Upper lobe of left lung (tissue), 6 donors: Measurements from ENCODE around the gene TMEM184B. TPM values are rescaled to one million over a fixed set of nuclear protein-coding genes. Genes with fewer than 3 reads are reported as not detected.
"Not testable (repeated sequence)": the region's sequence is repeated elsewhere in the genome, so short reads cannot be mapped to it uniquely, and the experiment has no call there.

Experiments
- ATAC-seq, 2 donors: fragments of 200-7000 bp; cut with Tn5 transposase; one replicate each; pipeline ENCODE4 v1.9.1; 2022; ENCODE audit warnings: mild to moderate bottlenecking in 2 of 2, moderate library complexity in 2 of 2; ENCODE audit not compliant: low FRiP score in 2 of 2
- DNase-seq, 2 donors: peaks; one replicate each; pipeline ENCODE4 v3.0.0-alpha.2; 2019 to 2020
- H3K27ac ChIP-seq, 4 donors: fragments of 200-600 bp; sonication (generic); one replicate each; pipeline ENCODE4 v1.5.1; 2016 to 2019
- H3K27me3 ChIP-seq, 4 donors: fragments of 200-600 bp; sonication (generic); one replicate each; pipeline ENCODE4 v1.5.1; 2017 to 2019
- H3K36me3 ChIP-seq, 4 donors: fragments of 200-600 bp; sonication (generic); one replicate each; pipeline ENCODE4 v1.5.1; 2016 to 2019
- H3K4me1 ChIP-seq, 4 donors: fragments of 200-600 bp; sonication (generic); one replicate each; pipeline ENCODE4 v1.5.1; 2018 to 2019
- H3K4me3 ChIP-seq, 4 donors: fragments of 200-600 bp; sonication (generic); one replicate each; pipeline ENCODE4 v1.5.1; 2017 to 2019; ENCODE audit warnings: mild to moderate bottlenecking in 2 of 4, moderate library complexity in 1 of 4
- H3K9me3 ChIP-seq, 4 donors: fragments of 200-600 bp; sonication (generic); one replicate each; pipeline ENCODE4 v1.5.1; 2018 to 2019
- EP300 ChIP-seq, 4 donors: sonication (generic); formaldehyde crosslinking; IDR thresholded peaks; one replicate each; pipeline ENCODE4 v1.5.1; 2017; ENCODE audit warnings: antibody characterized with exemption in 4 of 4, control low read depth in 2 of 4
- POLR2A ChIP-seq, 4 donors: fragments of 450-650 bp; IDR thresholded peaks; one replicate each; pipeline ENCODE4 v1.5.1; 2016 to 2017; ENCODE audit warnings: antibody characterized with exemption in 4 of 4, mild to moderate bottlenecking in 2 of 4
- POLR2AphosphoS5 ChIP-seq, 2 donors: sonication (generic); formaldehyde crosslinking; IDR thresholded peaks; one replicate each; pipeline ENCODE4 v1.5.1; 2017; ENCODE audit warnings: antibody characterized with exemption in 2 of 2
- WGBS, 2 donors: methylation state at CpG; one replicate each; pipeline ENCODE4 v1.1.5; 2017 to 2018; 5-methylcytosine and 5-hydroxymethylcytosine counted together
- total RNA-seq, 6 donors: library from RNA; depleted of rRNA in 4 of 6; stranded (reverse); fragments of >200 nt in 4 of 6; gene quantifications; one replicate each; pipeline versions ENCODE4 v1.1.0 to v1.2.1, GENCODE V29; 2016 to 2021
- TF ChIP-seq, protein P1 (sequence below), 6 experiments: fragments of 450-650 bp in 4 of 6; fragments of 200-600 bp in 2 of 6; sonication (generic) in 2 of 6; IDR thresholded peaks; one replicate each; pipeline ENCODE4 v1.5.1; 2016 to 2019; ENCODE audit warnings: antibody characterized with exemption in 6 of 6
- donor health status: DM: no; HTN: no; CAD: no; lungs with moderate emphysema.
- donor health status: DM: no; HTN: yes; CAD: no; lungs with severe emphysema.

TMEM184B gene
- total RNA-seq, 6 donors from 2014 or later, result 47.5 to 141 (median 72.1) TPM

- Histone ChIP-seq H3K27me3 (no peaks in the 10 kb centered on the region), H3K36me3 (no peaks in the 10 kb centered on the region), H3K9me3 (no peaks in the 10 kb centered on the region), H3K27ac (peak within 1 kb of the TSS; percentile 90 to 99 (median 94)), H3K4me3 (peak within 1 kb of the TSS; percentile 47 to 68 (median 58)), H3K4me1 (peaks cover 29 to 50% (median 40%) of the 10 kb centered on the region in 4 donors)
- TF ChIP-seq, protein P1, sequence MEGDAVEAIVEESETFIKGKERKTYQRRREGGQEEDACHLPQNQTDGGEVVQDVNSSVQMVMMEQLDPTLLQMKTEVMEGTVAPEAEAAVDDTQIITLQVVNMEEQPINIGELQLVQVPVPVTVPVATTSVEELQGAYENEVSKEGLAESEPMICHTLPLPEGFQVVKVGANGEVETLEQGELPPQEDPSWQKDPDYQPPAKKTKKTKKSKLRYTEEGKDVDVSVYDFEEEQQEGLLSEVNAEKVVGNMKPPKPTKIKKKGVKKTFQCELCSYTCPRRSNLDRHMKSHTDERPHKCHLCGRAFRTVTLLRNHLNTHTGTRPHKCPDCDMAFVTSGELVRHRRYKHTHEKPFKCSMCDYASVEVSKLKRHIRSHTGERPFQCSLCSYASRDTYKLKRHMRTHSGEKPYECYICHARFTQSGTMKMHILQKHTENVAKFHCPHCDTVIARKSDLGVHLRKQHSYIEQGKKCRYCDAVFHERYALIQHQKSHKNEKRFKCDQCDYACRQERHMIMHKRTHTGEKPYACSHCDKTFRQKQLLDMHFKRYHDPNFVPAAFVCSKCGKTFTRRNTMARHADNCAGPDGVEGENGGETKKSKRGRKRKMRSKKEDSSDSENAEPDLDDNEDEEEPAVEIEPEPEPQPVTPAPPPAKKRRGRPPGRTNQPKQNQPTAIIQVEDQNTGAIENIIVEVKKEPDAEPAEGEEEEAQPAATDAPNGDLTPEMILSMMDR (IDR thresholded peaks at IDR 0.05), result no peak
- TF ChIP-seq POLR2A (IDR thresholded peaks at IDR 0.05) (peak in 3 of 4 donors; percentile 19 to 46 (median 45)), EP300 (IDR thresholded peaks at IDR 0.05) (peak in 1 of 4 donors; percentile 9), POLR2AphosphoS5 (IDR thresholded peaks at IDR 0.05) (peak; percentile 29 to 81)
- whole genome bisulfite sequencing, 2 donors, result 1% methylated on average over 44 to 48 of the region's 48 CpGs
- peak; percentile 99 for DNase-seq
- ATAC-seq, result peak; percentile 97 to 98
These were observed 91.2 kb downstream of the TMEM184B start, which contains the start of gene PLA2G6 for GRCh38 chr22:38181453-38182200. Gene PLA2G6, minus strand, starts transcription at chr22:38181830. Its CDS starts 12,404 bp downstream, at chr22:38169426.

- DNase-seq (peak in 1 of 2 donors; percentile 82), ATAC-seq (peak; percentile 28 to 52)
- H3K27ac ChIP-seq, result peak overlapping the region; percentile 90 to 99 (median 94)
- peak overlapping the region; percentile 47 to 68 (median 58) for H3K4me3 ChIP-seq
- H3K4me1 ChIP-seq, result peaks cover 35 to 52% (median 42%) of the 10 kb centered on the region in 4 donors
- no peaks in the 10 kb centered on the region for H3K27me3 ChIP-seq
- 11 to 15% methylated on average over 14 of the region's 14 CpGs for WGBS, 2 donors
- peak in 1 of 4 donors; percentile 83 for TF ChIP-seq POLR2A (IDR thresholded peaks at IDR 0.05)
- peak in 1 of 2 donors; percentile 80 for TF ChIP-seq POLR2AphosphoS5 (IDR thresholded peaks at IDR 0.05)
- TF ChIP-seq EP300 (IDR thresholded peaks at IDR 0.05), result peak in 1 of 4 donors; percentile 77
- TF ChIP-seq, protein P1 (IDR thresholded peaks at IDR 0.05), result no peak
- H3K36me3 ChIP-seq, result no peaks in the 10 kb centered on the region
- no peaks in the 10 kb centered on the region for H3K9me3 ChIP-seq
These were observed 91.9 kb downstream of the TMEM184B start for GRCh38 chr22:38180841-38181452.

DNA sequence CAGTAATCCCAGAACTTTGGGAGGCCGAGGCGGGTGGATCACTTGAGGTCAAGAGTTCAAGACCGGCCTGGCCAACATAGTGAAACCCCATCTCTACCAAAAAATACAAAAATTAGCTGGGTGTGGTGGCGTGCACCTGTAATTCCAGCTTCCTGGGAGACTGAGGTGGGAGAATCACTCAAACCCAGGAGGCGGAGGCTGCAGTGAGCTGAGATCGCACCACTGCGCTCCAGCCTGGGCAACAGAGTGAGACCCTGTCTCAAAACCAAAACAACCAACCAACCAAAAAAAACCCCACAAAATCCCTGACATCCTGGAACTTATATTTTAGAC, 94.2 kb downstream of the TMEM184B start:
- H3K4me3 ChIP-seq, ATAC-seq, H3K36me3 ChIP-seq, H3K9me3 ChIP-seq, H3K27me3 ChIP-seq, DNase-seq: not testable (repeated sequence)
- Histone ChIP-seq H3K27ac (peak overlapping the region; percentile 57 to 94 (median 74)), H3K4me1 (peaks cover 44 to 66% (median 52%) of the 10 kb centered on the region in 4 donors)
- WGBS, 2 donors, result 96 to 97% methylated on average over 7 of the region's 7 CpGs

DNA sequence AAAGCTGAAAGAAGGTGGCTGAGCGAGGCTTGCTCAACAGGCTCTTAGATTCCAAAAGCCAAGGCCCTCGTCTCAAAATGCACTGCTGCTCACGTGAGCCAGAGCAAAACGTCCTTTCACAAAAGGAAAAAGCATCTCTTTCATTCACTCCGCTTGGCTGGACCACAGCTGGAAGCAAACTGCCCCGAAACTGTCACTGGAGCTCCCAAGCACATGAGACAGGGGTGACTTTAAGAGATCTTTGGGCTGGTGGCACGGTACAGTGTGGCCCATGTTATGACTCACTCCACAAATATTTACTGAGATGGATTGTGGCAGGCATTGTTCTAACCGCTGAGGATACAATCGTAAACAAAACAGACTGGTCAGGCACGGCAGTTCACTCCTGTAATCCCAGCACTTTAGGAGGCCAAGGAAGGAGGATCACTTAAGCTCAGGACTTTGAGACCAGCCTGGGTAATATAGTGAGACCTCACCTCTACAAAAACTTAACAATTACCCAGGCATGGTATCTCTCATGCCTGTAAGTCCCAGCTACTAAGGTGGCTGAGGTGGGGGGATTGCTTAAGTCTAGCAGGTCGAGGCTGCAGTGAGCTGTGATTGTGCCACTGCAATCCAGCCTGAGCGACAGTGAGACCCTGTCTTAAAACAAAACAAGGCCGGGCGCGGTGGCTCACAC, 94.7 kb downstream of the TMEM184B start:
- 54 to 57% methylated on average over 15 of the region's 15 CpGs for WGBS, 2 donors
- DNase-seq (peak in 1 of 2 donors; percentile 58), ATAC-seq (peak in 1 of 2 donors; percentile 45)
- H3K27ac ChIP-seq, result peak overlapping the region; percentile 57 to 94 (median 74)
- H3K4me1 ChIP-seq, result peaks cover 49 to 71% (median 57%) of the 10 kb centered on the region in 4 donors
- H3K36me3 ChIP-seq, result no peaks in the 10 kb centered on the region
- TF ChIP-seq, protein P1 (IDR thresholded peaks at IDR 0.05), result no peak
- peak in 2 of 4 donors; percentile 63 to 85 for TF ChIP-seq EP300 (IDR thresholded peaks at IDR 0.05)
- TF ChIP-seq POLR2A (IDR thresholded peaks at IDR 0.05), result no peak
- TF ChIP-seq POLR2AphosphoS5 (IDR thresholded peaks at IDR 0.05), result peak; percentile 44 to 68
- H3K27me3 ChIP-seq, result no peaks in the 10 kb centered on the region
- no peak overlapping the region for H3K4me3 ChIP-seq
- H3K9me3 ChIP-seq, result no peaks in the 10 kb centered on the region

- ATAC-seq, H3K27me3 ChIP-seq, H3K4me3 ChIP-seq, H3K9me3 ChIP-seq, DNase-seq, H3K36me3 ChIP-seq: not testable (repeated sequence)
- H3K27ac ChIP-seq, result peak overlapping the region; percentile 57 to 94 (median 74)
- WGBS, 2 donors, result 82 to 84% methylated on average over 9 of the region's 9 CpGs
- H3K4me1 ChIP-seq, result peaks cover 54 to 76% (median 63%) of the 10 kb centered on the region in 4 donors
These were observed 95.3 kb downstream of the TMEM184B start for GRCh38 chr22:38177571-38177925.
